ENCODE results near the gene PNMA6E.

PNMA6E gene

DNA sequence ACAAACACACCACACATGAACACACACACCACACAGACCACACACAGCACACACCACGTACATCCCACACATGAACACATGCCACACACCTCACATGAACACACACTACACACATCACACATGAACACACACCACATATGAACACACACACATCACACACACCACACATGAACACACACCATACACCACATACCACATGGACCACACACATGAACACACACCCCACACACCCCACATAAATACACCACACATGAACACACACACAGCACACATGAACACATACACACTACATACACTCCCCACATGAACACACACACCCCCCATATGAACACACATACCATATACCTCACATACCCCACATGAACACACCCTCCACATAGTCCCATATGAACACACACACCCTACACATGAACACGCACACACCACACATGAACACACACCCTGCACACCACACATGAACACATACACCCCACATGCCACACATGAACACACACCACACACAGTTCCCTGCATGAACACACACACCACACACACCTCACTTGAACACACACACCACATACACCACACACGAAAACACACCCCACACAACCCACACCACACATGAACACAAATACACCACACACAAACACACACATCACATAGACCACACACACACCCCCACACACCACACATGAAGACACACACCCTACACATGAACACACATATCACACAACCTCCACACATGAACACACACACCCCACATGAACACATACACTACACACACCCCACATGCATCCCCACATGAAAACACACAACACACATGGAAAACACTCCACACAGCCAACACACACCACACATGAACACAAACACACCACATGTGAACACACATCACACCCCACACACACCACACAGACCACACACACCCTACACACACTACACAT, 18.3 kb downstream of the PNMA6E start:
- no peak for DNase-seq

DNA sequence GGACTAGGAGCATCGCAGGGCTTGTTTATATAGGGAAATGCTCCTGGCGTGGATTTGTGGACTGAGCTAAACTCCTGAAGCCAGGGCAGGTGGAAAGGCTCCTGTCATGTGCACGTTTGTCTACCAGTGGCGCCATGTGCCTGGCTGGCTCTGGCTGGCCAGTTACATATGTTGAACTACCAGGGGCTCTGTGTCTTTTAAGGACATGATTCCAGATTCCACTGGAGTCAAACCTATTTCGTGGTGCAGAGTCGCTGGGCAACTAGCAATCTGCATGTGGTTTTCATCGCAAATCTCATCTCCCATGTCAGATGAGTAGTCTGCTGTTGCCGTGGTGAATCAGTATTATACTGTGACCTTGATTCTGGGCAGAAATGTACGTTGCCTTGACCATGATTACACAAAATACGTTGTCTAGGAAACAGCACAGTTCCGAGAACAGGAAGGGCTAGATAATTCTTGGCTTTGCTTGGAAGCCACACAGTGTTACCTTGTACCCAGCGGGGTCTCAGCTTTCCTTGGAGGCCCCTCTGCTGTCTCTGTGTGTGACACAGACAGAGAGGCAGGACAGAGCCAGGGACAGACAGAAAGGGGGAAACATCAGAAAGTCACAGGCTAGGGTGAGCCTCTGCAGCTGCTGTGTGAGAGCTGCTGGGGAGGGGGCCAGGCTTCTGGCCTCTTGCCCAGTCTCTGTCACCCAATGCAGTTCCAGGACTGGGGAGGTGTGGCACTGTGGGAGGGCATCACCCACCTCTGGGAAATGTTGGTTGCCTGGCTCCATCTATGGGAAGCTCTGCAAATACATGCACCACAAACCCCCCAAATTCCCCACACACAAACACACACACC, 19.2 kb downstream of the PNMA6E start:
- DNase-seq, result peak; percentile 0

DNA sequence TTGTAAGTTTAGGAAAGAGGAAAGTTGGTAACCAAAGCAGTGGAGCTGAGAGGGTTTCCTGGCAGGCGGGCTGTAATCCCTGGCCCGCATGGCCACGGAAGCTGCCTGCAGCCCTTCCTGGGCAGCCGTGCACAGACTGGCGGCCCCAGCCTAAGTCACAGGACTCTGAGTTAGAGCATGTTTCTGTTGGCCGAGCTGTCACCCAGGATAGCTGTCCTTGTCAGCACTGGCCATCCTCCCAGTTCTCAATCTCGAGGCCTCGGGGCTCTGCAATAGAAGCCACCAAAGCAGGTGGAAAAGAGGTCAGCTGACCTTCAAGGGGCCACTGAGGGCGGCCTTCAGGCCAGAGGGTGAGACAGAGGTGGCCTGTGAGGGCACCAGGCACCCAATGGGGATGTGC, 20.5 kb downstream of the PNMA6E start:
- no peak for DNase-seq

GRCh38 chrX:153379971-153380581, 21.1 kb downstream of the PNMA6E start:
- DNase-seq, result no peak

DNA sequence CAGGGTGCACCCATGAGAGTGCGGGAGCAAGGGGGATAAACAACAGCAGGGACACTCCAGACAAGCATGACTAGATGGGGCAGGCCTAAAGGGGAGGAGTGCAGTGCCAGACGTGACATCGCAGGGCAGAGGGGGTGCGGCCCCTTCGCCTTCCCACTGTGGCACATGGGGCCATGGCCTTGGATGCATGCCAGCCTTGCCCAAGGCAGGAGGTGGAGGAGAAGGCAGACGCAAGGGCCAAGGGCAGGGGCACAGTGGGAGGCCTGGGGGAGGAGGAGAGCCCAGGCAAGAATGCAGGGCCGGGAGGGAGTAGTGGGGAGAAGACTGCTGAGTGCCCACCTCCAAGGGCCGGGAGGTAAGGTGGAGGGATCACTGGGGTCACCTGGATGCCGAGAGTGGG, 21.6 kb downstream of the PNMA6E start:
- no peak for DNase-seq

GRCh38 chrX:153378607-153379006, 22.5 kb downstream of the PNMA6E start:
- no peak for DNase-seq

DNA sequence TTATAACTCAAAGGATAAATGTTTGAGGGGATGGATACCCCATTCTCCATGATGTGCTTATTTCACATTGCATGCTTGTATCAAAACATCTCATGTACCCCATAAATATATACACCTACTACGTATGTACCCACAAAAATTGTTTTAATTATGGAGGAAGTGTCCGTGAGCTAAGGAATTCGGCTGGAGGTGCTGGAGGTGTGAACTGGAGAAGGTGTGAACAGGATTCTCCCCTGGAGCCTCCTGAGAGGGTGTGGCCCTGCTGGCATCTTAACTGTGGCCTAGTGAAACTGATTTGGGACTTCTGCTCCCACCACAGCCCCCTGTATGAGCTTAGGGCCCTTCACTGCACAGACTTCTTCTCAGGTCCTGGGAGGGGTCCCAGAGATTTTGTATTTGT, 23.4 kb downstream of the PNMA6E start:
- DNase-seq, result no peak

- DNase-seq, result no peak
These were observed 25.6 kb downstream of the PNMA6E start for GRCh38 chrX:153375571-153375970.

- DNase-seq, result no peak
These were observed 26.7 kb downstream of the PNMA6E start for GRCh38 chrX:153374426-153374825.

DNA sequence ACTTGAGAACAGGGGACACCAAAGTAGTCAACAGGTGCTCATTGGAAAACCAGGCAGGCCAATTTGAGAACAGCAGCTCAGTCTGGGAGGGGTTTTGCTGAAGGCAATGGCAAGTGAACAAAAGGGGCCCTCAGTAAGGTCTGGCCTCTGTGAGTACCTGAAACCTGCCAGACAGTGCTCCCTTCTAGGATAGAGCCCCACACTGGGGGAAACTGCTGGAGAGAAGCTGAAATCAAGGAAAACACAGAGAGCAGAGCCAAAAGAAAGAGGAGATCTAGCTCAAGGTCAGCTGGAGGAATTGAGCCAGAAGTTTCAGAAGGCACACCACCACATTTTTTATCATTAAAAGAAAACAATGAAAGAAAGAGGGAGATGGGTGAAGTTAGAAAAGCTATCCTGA, 28.2 kb downstream of the PNMA6E start:
- no peak for DNase-seq

- DNase-seq, result no peak
These were observed 29.9 kb downstream of the PNMA6E start for GRCh38 chrX:153371256-153371655.

DNA sequence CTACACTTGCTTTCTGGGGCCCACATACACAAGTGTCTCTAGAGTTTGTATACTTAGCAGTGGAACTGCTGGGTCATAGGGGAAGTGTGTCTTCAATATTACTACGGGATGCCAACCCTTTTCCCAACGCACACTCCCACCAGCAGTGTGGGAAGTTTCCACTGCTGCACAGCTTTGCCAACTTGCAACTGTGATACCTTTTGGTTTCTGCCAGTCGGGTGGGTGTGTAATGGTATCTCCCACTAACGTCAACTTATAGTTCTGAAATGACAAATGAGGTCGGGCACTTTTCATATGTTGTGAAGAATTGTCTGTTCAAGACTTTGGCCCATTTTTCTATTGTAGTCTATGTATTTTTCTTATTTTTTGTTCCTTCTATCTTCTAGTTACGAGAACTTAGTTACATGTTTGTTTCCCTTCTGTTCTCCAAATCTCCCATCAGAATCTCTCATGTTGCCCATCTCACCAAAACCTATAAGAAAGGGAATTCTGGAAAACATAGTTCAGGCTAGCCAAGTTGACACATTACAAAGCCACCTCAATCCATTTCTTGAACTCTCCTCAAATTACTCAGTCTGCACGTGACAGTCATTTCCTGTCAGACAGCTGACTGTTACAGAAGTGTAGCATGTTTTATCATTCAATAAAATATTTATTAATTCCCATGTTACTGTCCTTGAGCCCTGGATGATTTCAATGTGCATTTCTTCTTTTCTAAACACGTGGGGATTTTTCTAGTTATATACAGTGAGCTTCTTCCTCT, 30.7 kb downstream of the PNMA6E start:
- DNase-seq, result no peak

- no peak for DNase-seq
These were observed 34.1 kb downstream of the PNMA6E start for GRCh38 chrX:153366878-153367538.

GRCh38 chrX:153366119-153366518, 35.0 kb downstream of the PNMA6E start:
- DNase-seq, result no peak

DNA sequence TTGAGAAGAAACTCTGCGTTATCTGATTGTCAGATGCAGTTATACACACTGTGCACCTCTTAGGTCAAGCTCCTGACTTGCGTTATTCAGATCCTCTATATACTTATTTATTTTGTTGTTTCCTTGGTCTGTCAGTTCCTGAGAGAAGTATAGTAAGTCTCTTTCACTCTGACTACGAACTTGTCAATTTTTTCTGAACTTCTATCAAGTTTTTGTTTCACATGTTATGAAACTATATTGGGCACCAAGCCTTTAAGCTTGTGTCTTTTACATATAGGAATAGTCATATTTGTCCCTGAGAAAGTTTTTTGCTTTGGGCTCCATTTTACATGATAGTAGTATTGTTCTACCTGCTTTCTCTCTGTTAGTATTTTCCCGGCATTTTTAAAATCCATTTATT, 35.5 kb downstream of the PNMA6E start:
- DNase-seq, result no peak

- no peak for DNase-seq
These were observed 39.3 kb downstream of the PNMA6E start for GRCh38 chrX:153361781-153362397.

- DNase-seq, result no peak
These were observed 43.3 kb downstream of the PNMA6E start for GRCh38 chrX:153357877-153358276.

DNA sequence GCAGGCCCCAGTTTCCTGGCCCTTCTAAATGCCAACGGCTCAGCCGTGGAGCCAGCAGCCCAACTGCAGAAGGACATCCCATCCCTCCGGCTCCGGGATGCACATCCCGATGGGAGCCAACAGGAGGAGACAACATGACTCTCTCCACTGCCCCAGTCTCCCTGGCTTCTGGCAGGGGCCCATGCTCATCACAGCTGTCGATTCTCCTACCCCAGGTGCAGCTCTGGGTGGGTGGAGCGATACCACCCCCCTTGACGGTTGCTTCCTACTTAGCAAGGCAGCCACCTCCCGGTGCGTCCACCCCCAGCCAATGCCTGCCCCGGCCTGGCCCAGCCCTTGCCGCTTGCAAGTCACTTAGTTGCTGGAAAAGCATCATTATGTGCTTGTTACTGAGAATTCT, 47.7 kb downstream of the PNMA6E start:
- no peak for DNase-seq

- no peak for DNase-seq
These were observed 48.3 kb downstream of the PNMA6E start for GRCh38 chrX:153352858-153353257.

DNA sequence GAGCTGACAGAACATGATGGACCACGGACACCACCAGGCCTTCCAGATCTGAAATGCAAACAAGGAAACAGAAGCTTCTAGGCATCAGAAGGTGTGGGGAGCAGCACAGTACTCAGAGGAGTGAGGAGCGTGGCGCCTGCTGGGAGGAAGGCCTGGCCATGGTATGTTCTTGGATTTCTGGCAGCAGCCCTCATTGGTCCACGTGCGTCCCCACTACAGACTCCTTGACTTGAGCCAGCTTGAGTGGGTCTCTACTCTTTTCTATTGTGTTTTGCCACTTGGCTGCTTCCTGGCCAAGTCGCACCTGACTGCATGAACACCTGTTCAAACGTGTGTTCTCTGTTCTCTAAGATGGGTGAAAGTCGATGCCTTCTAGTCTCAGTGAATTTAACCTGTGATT, 49.2 kb downstream of the PNMA6E start:
- no peak for DNase-seq

- DNase-seq, result no peak
These were observed 51.2 kb downstream of the PNMA6E start for GRCh38 chrX:153349952-153350351.

DNA sequence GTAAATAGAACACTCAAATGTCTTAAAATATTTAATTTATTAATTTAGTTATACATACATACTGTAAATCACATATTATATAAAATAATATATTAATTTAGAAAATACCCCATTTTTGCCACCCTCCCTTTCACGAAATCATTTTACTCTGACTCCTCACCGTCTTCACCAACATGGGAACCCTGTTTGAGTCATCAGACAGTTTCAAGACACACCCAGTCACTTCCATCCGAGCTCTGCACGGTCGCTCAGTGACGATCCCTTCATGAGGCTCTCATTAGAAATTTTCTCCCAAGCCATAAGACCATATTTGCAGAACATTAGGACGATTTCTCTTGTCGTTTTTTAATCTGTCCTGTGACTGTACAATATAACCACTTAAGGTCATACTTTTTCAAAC, 52.7 kb downstream of the PNMA6E start:
- DNase-seq, result no peak
